ENCODE data around the gene DEFB131A.
"Not testable (repeated sequence)": the region's sequence is repeated elsewhere in the genome, so short reads cannot be mapped to it uniquely, and the experiment has no call there.

Gene DEFB131A
- 0 reads per million in 3 donors for total RNA-seq

- H3K27ac ChIP-seq (ENCODE audit: insufficient read depth, low read length, poor library complexity, severe bottlenecking); DNase-seq; H3K9me3 ChIP-seq (ENCODE audit: control insufficient read depth, low read length); H3K36me3 ChIP-seq (ENCODE audit: control insufficient read depth, insufficient read depth, low read length); H3K4me3 ChIP-seq (ENCODE audit: insufficient read depth, low read depth, low read length, poor library complexity, severe bottlenecking); H3K27me3 ChIP-seq (replicated peaks; ENCODE audit: control insufficient read depth, insufficient read depth, low read length, poor library complexity, severe bottlenecking); H3K4me1 ChIP-seq (ENCODE audit: control insufficient read depth, insufficient read depth, low read length, poor library complexity, severe bottlenecking): not testable (repeated sequence)
Measured at GRCh38 chr4:9444114-9444513, at the start of gene DEFB131A. TSS of gene DEFB131A (plus strand) at chr4:9444414. CDS start at chr4:9444534, 120 bp downstream.

GRCh38 chr4:9405774-9406173 lies 38.4 kb upstream of the DEFB131A start:
- H3K9me3 ChIP-seq (ENCODE audit: control insufficient read depth, low read length); DNase-seq; H3K27me3 ChIP-seq (replicated peaks; ENCODE audit: control insufficient read depth, insufficient read depth, low read length, poor library complexity, severe bottlenecking); H3K4me3 ChIP-seq (ENCODE audit: insufficient read depth, low read depth, low read length, poor library complexity, severe bottlenecking); H3K4me1 ChIP-seq (ENCODE audit: control insufficient read depth, insufficient read depth, low read length, poor library complexity, severe bottlenecking); H3K27ac ChIP-seq (ENCODE audit: insufficient read depth, low read length, poor library complexity, severe bottlenecking); H3K36me3 ChIP-seq (ENCODE audit: control insufficient read depth, insufficient read depth, low read length): not testable (repeated sequence)

GRCh38 chr4:9406491-9406890 lies 37.7 kb upstream of the DEFB131A start:
- not testable (repeated sequence) for DNase-seq; H3K36me3 ChIP-seq (ENCODE audit: control insufficient read depth, insufficient read depth, low read length); H3K27me3 ChIP-seq (replicated peaks; ENCODE audit: control insufficient read depth, insufficient read depth, low read length, poor library complexity, severe bottlenecking); H3K4me3 ChIP-seq (ENCODE audit: insufficient read depth, low read depth, low read length, poor library complexity, severe bottlenecking); H3K27ac ChIP-seq (ENCODE audit: insufficient read depth, low read length, poor library complexity, severe bottlenecking); H3K9me3 ChIP-seq (ENCODE audit: control insufficient read depth, low read length); H3K4me1 ChIP-seq (ENCODE audit: control insufficient read depth, insufficient read depth, low read length, poor library complexity, severe bottlenecking)

- no peak overlapping the region for H3K27ac ChIP-seq (ENCODE audit: insufficient read depth, low read length, poor library complexity, severe bottlenecking)
- H3K36me3 ChIP-seq (ENCODE audit: control insufficient read depth, insufficient read depth, low read length) = no peaks in the 10 kb centered on the region
Measured at GRCh38 chr4:9409793-9410192, 34.4 kb upstream of the DEFB131A start.

GRCh38 chr4:9421884-9422455 lies 22.2 kb upstream of the DEFB131A start:
- H3K4me3 ChIP-seq (ENCODE audit: insufficient read depth, low read depth, low read length, poor library complexity, severe bottlenecking); DNase-seq; H3K4me1 ChIP-seq (ENCODE audit: control insufficient read depth, insufficient read depth, low read length, poor library complexity, severe bottlenecking); H3K36me3 ChIP-seq (ENCODE audit: control insufficient read depth, insufficient read depth, low read length); H3K27me3 ChIP-seq (replicated peaks; ENCODE audit: control insufficient read depth, insufficient read depth, low read length, poor library complexity, severe bottlenecking); H3K27ac ChIP-seq (ENCODE audit: insufficient read depth, low read length, poor library complexity, severe bottlenecking); H3K9me3 ChIP-seq (ENCODE audit: control insufficient read depth, low read length): not testable (repeated sequence)

More at GRCh38 chr4:9409793-9410192, 34.4 kb upstream of the DEFB131A start:
- Histone ChIP-seq H3K9me3 (ENCODE audit: control insufficient read depth, low read length) (no peaks in the 10 kb centered on the region), H3K4me3 (ENCODE audit: insufficient read depth, low read depth, low read length, poor library complexity, severe bottlenecking) (no peak overlapping the region), H3K4me1 (ENCODE audit: control insufficient read depth, insufficient read depth, low read length, poor library complexity, severe bottlenecking) (no peaks in the 10 kb centered on the region), H3K27me3 (replicated peaks; ENCODE audit: control insufficient read depth, insufficient read depth, low read length, poor library complexity, severe bottlenecking) (no peaks in the 10 kb centered on the region)
- no peak for DNase-seq

- not testable (repeated sequence) for H3K27ac ChIP-seq (ENCODE audit: insufficient read depth, low read length, poor library complexity, severe bottlenecking); DNase-seq; H3K4me1 ChIP-seq (ENCODE audit: control insufficient read depth, insufficient read depth, low read length, poor library complexity, severe bottlenecking); H3K27me3 ChIP-seq (replicated peaks; ENCODE audit: control insufficient read depth, insufficient read depth, low read length, poor library complexity, severe bottlenecking); H3K36me3 ChIP-seq (ENCODE audit: control insufficient read depth, insufficient read depth, low read length); H3K9me3 ChIP-seq (ENCODE audit: control insufficient read depth, low read length); H3K4me3 ChIP-seq (ENCODE audit: insufficient read depth, low read depth, low read length, poor library complexity, severe bottlenecking)
Measured at GRCh38 chr4:9425916-9426315, 18.3 kb upstream of the DEFB131A start.

GRCh38 chr4:9430061-9430460 lies 14.2 kb upstream of the DEFB131A start:
- H3K4me1 ChIP-seq (ENCODE audit: control insufficient read depth, insufficient read depth, low read length, poor library complexity, severe bottlenecking); DNase-seq; H3K27ac ChIP-seq (ENCODE audit: insufficient read depth, low read length, poor library complexity, severe bottlenecking); H3K27me3 ChIP-seq (replicated peaks; ENCODE audit: control insufficient read depth, insufficient read depth, low read length, poor library complexity, severe bottlenecking); H3K36me3 ChIP-seq (ENCODE audit: control insufficient read depth, insufficient read depth, low read length); H3K4me3 ChIP-seq (ENCODE audit: insufficient read depth, low read depth, low read length, poor library complexity, severe bottlenecking); H3K9me3 ChIP-seq (ENCODE audit: control insufficient read depth, low read length): not testable (repeated sequence)

- not testable (repeated sequence) for H3K27me3 ChIP-seq (replicated peaks; ENCODE audit: control insufficient read depth, insufficient read depth, low read length, poor library complexity, severe bottlenecking); H3K9me3 ChIP-seq (ENCODE audit: control insufficient read depth, low read length); H3K4me1 ChIP-seq (ENCODE audit: control insufficient read depth, insufficient read depth, low read length, poor library complexity, severe bottlenecking); H3K36me3 ChIP-seq (ENCODE audit: control insufficient read depth, insufficient read depth, low read length); DNase-seq; H3K27ac ChIP-seq (ENCODE audit: insufficient read depth, low read length, poor library complexity, severe bottlenecking); H3K4me3 ChIP-seq (ENCODE audit: insufficient read depth, low read depth, low read length, poor library complexity, severe bottlenecking)
Measured at GRCh38 chr4:9433320-9433719, 10.9 kb upstream of the DEFB131A start.

GRCh38 chr4:9436728-9437127 lies 7.5 kb upstream of the DEFB131A start:
- H3K4me1 ChIP-seq (ENCODE audit: control insufficient read depth, insufficient read depth, low read length, poor library complexity, severe bottlenecking); H3K4me3 ChIP-seq (ENCODE audit: insufficient read depth, low read depth, low read length, poor library complexity, severe bottlenecking); H3K9me3 ChIP-seq (ENCODE audit: control insufficient read depth, low read length); H3K27me3 ChIP-seq (replicated peaks; ENCODE audit: control insufficient read depth, insufficient read depth, low read length, poor library complexity, severe bottlenecking); H3K27ac ChIP-seq (ENCODE audit: insufficient read depth, low read length, poor library complexity, severe bottlenecking); H3K36me3 ChIP-seq (ENCODE audit: control insufficient read depth, insufficient read depth, low read length); DNase-seq: not testable (repeated sequence)

- not testable (repeated sequence) for DNase-seq; H3K27ac ChIP-seq (ENCODE audit: insufficient read depth, low read length, poor library complexity, severe bottlenecking); H3K27me3 ChIP-seq (replicated peaks; ENCODE audit: control insufficient read depth, insufficient read depth, low read length, poor library complexity, severe bottlenecking); H3K36me3 ChIP-seq (ENCODE audit: control insufficient read depth, insufficient read depth, low read length); H3K4me1 ChIP-seq (ENCODE audit: control insufficient read depth, insufficient read depth, low read length, poor library complexity, severe bottlenecking); H3K9me3 ChIP-seq (ENCODE audit: control insufficient read depth, low read length); H3K4me3 ChIP-seq (ENCODE audit: insufficient read depth, low read depth, low read length, poor library complexity, severe bottlenecking)
Measured at GRCh38 chr4:9442355-9442754, 1.9 kb upstream of the DEFB131A start.
